ENCODE data around the gene VIPR2.

DNA sequence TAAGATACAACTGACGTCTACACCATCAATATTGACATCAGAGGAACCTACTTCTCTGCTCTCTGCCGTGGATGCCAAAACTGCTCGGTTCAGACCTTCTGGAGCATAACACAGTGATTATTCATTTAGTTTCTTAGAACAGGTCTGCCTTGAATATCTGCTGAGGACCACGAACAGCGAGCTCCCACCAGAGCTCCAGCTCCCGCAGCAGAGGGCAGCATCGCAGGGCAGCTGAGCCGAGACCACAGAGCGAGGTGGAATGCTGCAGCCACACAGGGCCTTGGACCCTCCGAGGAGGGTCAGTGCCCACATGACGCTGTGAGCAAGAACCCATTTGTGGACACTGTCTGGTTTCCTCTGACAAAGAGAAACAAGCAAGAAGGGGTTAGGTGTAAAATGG, 6.8 kb downstream of the VIPR2 start:
- TF ChIP-seq, protein P1, sequence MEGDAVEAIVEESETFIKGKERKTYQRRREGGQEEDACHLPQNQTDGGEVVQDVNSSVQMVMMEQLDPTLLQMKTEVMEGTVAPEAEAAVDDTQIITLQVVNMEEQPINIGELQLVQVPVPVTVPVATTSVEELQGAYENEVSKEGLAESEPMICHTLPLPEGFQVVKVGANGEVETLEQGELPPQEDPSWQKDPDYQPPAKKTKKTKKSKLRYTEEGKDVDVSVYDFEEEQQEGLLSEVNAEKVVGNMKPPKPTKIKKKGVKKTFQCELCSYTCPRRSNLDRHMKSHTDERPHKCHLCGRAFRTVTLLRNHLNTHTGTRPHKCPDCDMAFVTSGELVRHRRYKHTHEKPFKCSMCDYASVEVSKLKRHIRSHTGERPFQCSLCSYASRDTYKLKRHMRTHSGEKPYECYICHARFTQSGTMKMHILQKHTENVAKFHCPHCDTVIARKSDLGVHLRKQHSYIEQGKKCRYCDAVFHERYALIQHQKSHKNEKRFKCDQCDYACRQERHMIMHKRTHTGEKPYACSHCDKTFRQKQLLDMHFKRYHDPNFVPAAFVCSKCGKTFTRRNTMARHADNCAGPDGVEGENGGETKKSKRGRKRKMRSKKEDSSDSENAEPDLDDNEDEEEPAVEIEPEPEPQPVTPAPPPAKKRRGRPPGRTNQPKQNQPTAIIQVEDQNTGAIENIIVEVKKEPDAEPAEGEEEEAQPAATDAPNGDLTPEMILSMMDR (IDR thresholded peaks at IDR 0.05) = no peak
- TF ChIP-seq POLR2AphosphoS5 (IDR thresholded peaks at IDR 0.05) = no peak
- TF ChIP-seq POLR2A (IDR thresholded peaks at IDR 0.05) = no peak
